Upper lobe of left lung (tissue), 4 donors: ENCODE data around the gene TENM4.

Source experiments
- EP300 ChIP-seq, 4 donors: sonication (generic); formaldehyde crosslinking; IDR thresholded peaks; one replicate each; pipeline ENCODE4 v1.5.1; 2017; ENCODE audit warnings: antibody characterized with exemption in 4 of 4, control low read depth in 2 of 4
- POLR2A ChIP-seq, 4 donors: fragments of 450-650 bp; IDR thresholded peaks; one replicate each; pipeline ENCODE4 v1.5.1; 2016 to 2017; ENCODE audit warnings: antibody characterized with exemption in 4 of 4, mild to moderate bottlenecking in 2 of 4
- POLR2AphosphoS5 ChIP-seq, 2 donors: sonication (generic); formaldehyde crosslinking; IDR thresholded peaks; one replicate each; pipeline ENCODE4 v1.5.1; 2017; ENCODE audit warnings: antibody characterized with exemption in 2 of 2
- TF ChIP-seq, protein P1 (sequence below), 6 experiments: fragments of 450-650 bp in 4 of 6; fragments of 200-600 bp in 2 of 6; sonication (generic) in 2 of 6; IDR thresholded peaks; one replicate each; pipeline ENCODE4 v1.5.1; 2016 to 2019; ENCODE audit warnings: antibody characterized with exemption in 6 of 6

GRCh38 chr11:79470161-79470560, 29.3 kb upstream of the TENM4 start:
- TF ChIP-seq EP300 (IDR thresholded peaks at IDR 0.05) (no peak), POLR2AphosphoS5 (IDR thresholded peaks at IDR 0.05) (no peak), POLR2A (IDR thresholded peaks at IDR 0.05) (no peak)
- TF ChIP-seq, protein P1, sequence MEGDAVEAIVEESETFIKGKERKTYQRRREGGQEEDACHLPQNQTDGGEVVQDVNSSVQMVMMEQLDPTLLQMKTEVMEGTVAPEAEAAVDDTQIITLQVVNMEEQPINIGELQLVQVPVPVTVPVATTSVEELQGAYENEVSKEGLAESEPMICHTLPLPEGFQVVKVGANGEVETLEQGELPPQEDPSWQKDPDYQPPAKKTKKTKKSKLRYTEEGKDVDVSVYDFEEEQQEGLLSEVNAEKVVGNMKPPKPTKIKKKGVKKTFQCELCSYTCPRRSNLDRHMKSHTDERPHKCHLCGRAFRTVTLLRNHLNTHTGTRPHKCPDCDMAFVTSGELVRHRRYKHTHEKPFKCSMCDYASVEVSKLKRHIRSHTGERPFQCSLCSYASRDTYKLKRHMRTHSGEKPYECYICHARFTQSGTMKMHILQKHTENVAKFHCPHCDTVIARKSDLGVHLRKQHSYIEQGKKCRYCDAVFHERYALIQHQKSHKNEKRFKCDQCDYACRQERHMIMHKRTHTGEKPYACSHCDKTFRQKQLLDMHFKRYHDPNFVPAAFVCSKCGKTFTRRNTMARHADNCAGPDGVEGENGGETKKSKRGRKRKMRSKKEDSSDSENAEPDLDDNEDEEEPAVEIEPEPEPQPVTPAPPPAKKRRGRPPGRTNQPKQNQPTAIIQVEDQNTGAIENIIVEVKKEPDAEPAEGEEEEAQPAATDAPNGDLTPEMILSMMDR (IDR thresholded peaks at IDR 0.05), result no peak
